ENCODE data around the gene MS4A6E. TPM values are rescaled to one million over a fixed set of nuclear protein-coding genes. Genes with fewer than 3 reads are reported as not detected.

The MS4A6E gene
- total RNA-seq, 1 experiment from 2014 or later = not detected

GRCh38 chr11:60305906-60306619 is 21.0 kb upstream of the MS4A6E start:
- no peak overlapping the region for H3K4me2 ChIP-seq
- no peaks in the 10 kb centered on the region for H3K9me2 ChIP-seq (ENCODE audit: insufficient read depth)
- ChIA-PET CTCF (no interaction called here), POLR2A (ENCODE audit: unreplicated experiment) (no interaction called here)
- no peak overlapping the region for H3K4me3 ChIP-seq
- H3K79me2 ChIP-seq (ENCODE audit: low read depth) = no peaks in the 10 kb centered on the region
- H3K4me1 ChIP-seq (replicated peaks; ENCODE audit: insufficient read depth) = peaks cover 5% of the 10 kb centered on the region; the same call in 1 of the 2 replicates
- no TSS peak for BruUV-seq (replicated peaks)
- DNase-seq = no peak
- H3K27ac ChIP-seq = no peak overlapping the region
- H3F3A ChIP-seq (ENCODE audit: insufficient read depth, low read depth) = no peaks in the 10 kb centered on the region
- intact Hi-C loops (cut with micrococcal nuclease; ENCODE audit: unreplicated experiment) = no loop called here
- H3K27me3 ChIP-seq (ENCODE audit: insufficient read depth, low read depth) = no peaks in the 10 kb centered on the region
- no peaks in the 10 kb centered on the region for H3K36me3 ChIP-seq (ENCODE audit: low read depth)
- H2AFZ ChIP-seq = no peak overlapping the region
- no peaks in the 10 kb centered on the region for H4K20me1 ChIP-seq (ENCODE audit: insufficient read depth)
- TF ChIP-seq CTCF (conservative IDR thresholded peaks at IDR 0.05) (no peak), EZH2 (IDR thresholded peaks at IDR 0.05; ENCODE audit: low read depth) (no peak)
- H3K9me3 ChIP-seq (ENCODE audit: insufficient read depth, low read depth) = no peaks in the 10 kb centered on the region; the same call in 1 of the 2 replicates

DNA sequence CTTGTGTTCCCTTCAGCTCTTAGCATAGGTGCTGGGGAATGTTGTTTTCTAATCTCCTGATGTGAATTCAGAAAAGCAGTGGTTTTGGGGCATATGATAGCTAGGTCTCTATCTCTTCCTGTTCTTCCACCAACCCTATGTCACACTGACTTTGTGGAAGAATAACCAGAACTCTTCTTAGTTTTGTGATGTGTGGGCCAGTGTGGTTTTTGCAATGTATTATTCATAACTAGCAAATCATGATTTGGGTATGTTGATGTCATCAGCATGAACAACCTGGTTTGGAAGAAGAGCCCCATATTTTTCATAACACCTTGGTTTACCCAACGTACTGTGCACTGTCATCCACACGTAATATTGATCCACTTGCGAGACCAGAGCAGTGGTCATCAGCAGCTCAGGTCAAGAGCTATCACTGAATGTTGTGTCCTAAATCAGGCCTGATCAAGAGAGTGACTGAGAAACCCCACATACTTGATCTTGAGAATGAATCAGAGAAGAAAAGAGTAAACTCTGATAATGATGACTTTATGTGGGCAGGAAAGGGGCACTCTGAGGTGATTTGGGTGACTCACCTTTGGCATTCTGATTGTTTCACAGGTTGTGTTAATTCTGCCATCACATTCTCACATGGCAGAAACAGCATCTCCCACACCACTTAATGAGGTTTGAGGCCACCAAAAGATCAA is 19.4 kb upstream of the MS4A6E start:
- no peaks in the 10 kb centered on the region for H3K27me3 ChIP-seq (ENCODE audit: insufficient read depth, low read depth)
- no peaks in the 10 kb centered on the region; the same call in 1 of the 2 replicates for H3K9me3 ChIP-seq (ENCODE audit: insufficient read depth, low read depth)
- no peaks in the 10 kb centered on the region for H3K4me1 ChIP-seq (replicated peaks; ENCODE audit: insufficient read depth)
- ChIA-PET POLR2A (ENCODE audit: unreplicated experiment) (interaction anchor here (0.6 kb wide), 2 partner anchors 12 to 1573 kb away, joined by 5 to 7 read pairs; no protein-coding TSS in a partner anchor), CTCF (no interaction called here)
- DNase-seq = no peak
- BruUV-seq (replicated peaks) = no TSS peak
- H2AFZ ChIP-seq = no peak overlapping the region
- H4K20me1 ChIP-seq (ENCODE audit: insufficient read depth) = no peaks in the 10 kb centered on the region
- intact Hi-C loops (cut with micrococcal nuclease; ENCODE audit: unreplicated experiment) = no loop called here
- no peak overlapping the region for H3K4me2 ChIP-seq
- no peaks in the 10 kb centered on the region for H3K36me3 ChIP-seq (ENCODE audit: low read depth)
- no peaks in the 10 kb centered on the region for H3K9me2 ChIP-seq (ENCODE audit: insufficient read depth)
- H3K79me2 ChIP-seq (ENCODE audit: low read depth) = no peaks in the 10 kb centered on the region
- H3K4me3 ChIP-seq = no peak overlapping the region
- TF ChIP-seq CTCF (conservative IDR thresholded peaks at IDR 0.05) (no peak), EZH2 (IDR thresholded peaks at IDR 0.05; ENCODE audit: low read depth) (no peak)
- H3K27ac ChIP-seq = no peak overlapping the region
- H3F3A ChIP-seq (ENCODE audit: insufficient read depth, low read depth) = no peaks in the 10 kb centered on the region

GRCh38 chr11:60310407-60310998 is 16.6 kb upstream of the MS4A6E start:
- no peaks in the 10 kb centered on the region for H3K79me2 ChIP-seq (ENCODE audit: low read depth)
- TF ChIP-seq EZH2 (IDR thresholded peaks at IDR 0.05; ENCODE audit: low read depth) (no peak), CTCF (conservative IDR thresholded peaks at IDR 0.05) (no peak)
- H2AFZ ChIP-seq = no peak overlapping the region
- no peaks in the 10 kb centered on the region for H3K27me3 ChIP-seq (ENCODE audit: insufficient read depth, low read depth)
- no peak overlapping the region for H3K4me2 ChIP-seq
- BruUV-seq (replicated peaks) = no TSS peak
- H3K9me2 ChIP-seq (ENCODE audit: insufficient read depth) = no peaks in the 10 kb centered on the region
- no peak overlapping the region for H3K4me3 ChIP-seq
- intact Hi-C loops (cut with micrococcal nuclease; ENCODE audit: unreplicated experiment) = no loop called here
- no peaks in the 10 kb centered on the region for H3K4me1 ChIP-seq (replicated peaks; ENCODE audit: insufficient read depth)
- no peaks in the 10 kb centered on the region for H3K9me3 ChIP-seq (ENCODE audit: insufficient read depth, low read depth)
- ChIA-PET POLR2A (ENCODE audit: unreplicated experiment) (no interaction called here), CTCF (no interaction called here)
- no peak overlapping the region for H3K27ac ChIP-seq
- H3K36me3 ChIP-seq (ENCODE audit: low read depth) = no peaks in the 10 kb centered on the region
- DNase-seq = no peak
- no peaks in the 10 kb centered on the region for H4K20me1 ChIP-seq (ENCODE audit: insufficient read depth)
- no peaks in the 10 kb centered on the region for H3F3A ChIP-seq (ENCODE audit: insufficient read depth, low read depth)

All from PC-9 (cell line).